Left cardiac atrium (tissue), 4 donors: ENCODE data around the gene NPFFR1. TPM values are rescaled to one million over a fixed set of nuclear protein-coding genes. Genes with fewer than 3 reads are reported as not detected.

Experiments used
- ATAC-seq, 2 donors: fragments of 200-7000 bp; cut with Tn5 transposase; one replicate each; pipeline ENCODE4 v1.9.1; 2020; ENCODE audit warnings: mild to moderate bottlenecking in 2 of 2, moderate library complexity in 2 of 2
- DNase-seq: peaks from one replicate; pipeline ENCODE4 v3.0.0-alpha.2; 2020
- intact Hi-C, 2 donors: fragments of 100-400 bp; cut with DNase I; formaldehyde crosslinking; loops; one replicate each; pipeline versions ENCODE4 v1.14.1 to v1.15.1; 2022 to 2023
- total RNA-seq, 2 donors: library from RNA; stranded (reverse); fragmentation: NEBNext Ultra II Directional; extraction: Animal tissue kit (Norgen Biotek cat#: 25700); gene quantifications; one replicate each; pipeline ENCODE4 v1.2.1, GENCODE V29; 2021
- donor health status: DM: no; HTN: yes; CAD: no.
- donor health status: DM: no; HTN: yes; CAD: no; lungs with severe emphysema.
- donor health status: DM: yes; HTN: yes; CAD: no.
- donor health status: Dilated cardiomyopathy.

NPFFR1 gene
- total RNA-seq, 2 donors from 2014 or later: 0.05 to 0.12 TPM

DNA sequence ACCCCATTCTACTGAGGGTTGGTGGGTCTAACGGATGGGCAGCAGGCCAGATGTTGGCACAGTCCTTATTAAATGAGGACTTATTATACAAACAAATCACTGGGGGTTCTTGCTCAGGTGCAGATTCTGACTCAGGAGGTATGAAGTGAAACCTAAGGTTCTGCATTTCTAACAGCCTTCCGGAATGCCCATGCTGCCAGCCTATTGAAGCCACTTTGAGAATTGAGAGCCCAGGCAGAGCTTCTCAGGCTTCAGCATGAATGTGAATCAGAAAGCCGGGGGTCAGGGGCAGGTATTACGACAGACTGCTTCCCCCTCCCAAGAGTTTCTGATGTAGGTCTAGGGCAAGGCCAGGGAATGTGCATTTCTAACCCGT is 34.1 kb upstream of the NPFFR1 start:
- intact Hi-C loops: no loop called here
- DNase-seq (no peak), ATAC-seq (no peak)

DNA sequence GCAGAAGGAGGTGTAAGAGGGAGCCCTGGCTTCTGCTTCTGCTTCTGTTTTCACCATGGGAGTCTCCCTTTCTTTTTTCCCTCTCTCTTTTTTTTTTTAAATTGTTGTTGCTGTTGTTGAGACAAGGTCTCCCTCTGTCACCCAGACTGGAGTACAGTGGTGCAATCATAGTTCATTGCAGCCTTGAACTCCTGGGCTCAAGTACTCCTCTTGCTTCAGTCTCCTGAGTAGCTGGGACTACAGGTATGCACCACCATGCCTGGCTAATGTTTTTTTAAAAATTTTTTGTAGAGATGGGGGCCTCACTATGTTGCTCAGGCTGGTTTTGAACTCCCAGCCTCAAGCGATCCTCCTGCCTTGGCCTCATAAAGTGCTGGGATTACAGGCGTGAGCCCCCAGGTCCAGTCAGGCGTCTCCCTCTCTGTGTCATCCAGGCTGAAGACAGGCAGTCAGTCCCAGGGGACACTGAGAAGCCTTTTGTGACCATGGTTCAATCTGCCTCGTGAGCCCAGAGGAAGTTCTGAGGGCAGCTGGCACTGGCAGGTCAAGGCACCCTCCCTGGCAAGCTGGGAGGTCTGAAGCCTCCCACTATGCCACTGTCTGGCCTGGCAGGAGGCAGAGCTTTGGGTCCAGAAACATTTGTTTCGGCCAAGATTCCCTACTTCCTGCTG is 33.6 kb upstream of the NPFFR1 start:
- intact Hi-C loops: no loop called here

DNA sequence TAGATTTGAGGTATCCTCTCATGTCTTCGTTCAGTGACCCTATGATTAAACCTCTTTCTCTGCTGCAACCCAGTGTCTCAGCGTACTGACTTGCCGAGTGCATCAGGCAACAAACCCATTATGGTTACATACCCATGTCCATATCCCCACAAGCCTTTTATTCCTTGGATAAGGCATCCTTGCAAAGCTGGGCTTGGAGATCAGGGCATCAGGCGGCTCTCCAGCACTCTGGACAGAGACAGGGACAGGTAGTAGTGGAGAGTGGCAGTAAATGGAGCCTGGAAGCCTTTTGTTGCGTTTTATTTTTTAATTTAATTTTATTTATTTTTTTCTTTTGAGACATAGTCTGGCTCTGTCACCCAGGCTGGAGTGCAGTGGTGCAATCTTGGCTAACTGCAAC is 32.0 kb upstream of the NPFFR1 start:
- intact Hi-C loops: no loop called here

More for the DNA sequence above, 33.6 kb upstream of the NPFFR1 start:
- ATAC-seq: no peak
- no peak for DNase-seq

DNA sequence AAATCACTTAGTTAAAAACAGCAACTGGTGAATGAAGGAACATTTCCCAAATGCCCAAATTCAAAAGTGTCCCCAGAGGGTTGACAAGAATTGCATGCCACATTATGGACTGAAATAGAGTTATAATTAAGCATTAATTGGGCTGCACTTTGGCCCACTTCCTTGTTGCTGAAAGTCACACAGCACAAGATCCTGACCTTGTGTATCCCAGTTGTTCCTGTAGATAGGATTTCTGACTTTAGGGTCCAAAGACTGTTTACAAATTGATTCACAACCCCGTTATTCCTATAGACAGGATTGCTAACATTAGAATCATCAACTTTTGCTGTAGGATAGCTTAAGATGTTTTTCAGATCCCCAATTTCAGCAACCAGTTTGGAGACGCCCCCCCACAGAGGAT is 31.5 kb upstream of the NPFFR1 start:
- DNase-seq: no peak
- ATAC-seq: no peak
- intact Hi-C loops: no loop called here

More for the DNA sequence above, 32.0 kb upstream of the NPFFR1 start:
- no peak for ATAC-seq
- no peak for DNase-seq

DNA sequence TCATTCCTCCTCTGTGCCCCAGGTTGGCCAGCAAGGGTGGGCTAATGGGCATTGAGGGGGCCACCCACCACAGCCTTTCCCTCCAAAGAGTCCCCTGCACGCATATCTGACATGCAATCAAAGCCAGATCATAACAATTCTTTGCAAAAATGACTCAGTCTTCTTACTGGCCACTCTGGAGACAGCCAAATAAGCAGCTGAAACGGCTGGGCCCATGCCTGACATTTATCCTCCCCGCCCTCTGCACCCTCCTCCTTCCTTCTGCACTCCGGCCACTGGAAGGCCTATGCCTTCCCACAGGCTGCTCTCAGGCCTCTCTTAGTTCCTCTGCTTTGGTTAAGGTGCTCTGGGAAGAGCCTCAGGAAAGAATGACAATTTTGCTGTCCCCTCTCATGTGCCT is 29.2 kb upstream of the NPFFR1 start:
- DNase-seq (no peak), ATAC-seq (peak; percentile 76 to 89)
- intact Hi-C loops: no loop called here

DNA sequence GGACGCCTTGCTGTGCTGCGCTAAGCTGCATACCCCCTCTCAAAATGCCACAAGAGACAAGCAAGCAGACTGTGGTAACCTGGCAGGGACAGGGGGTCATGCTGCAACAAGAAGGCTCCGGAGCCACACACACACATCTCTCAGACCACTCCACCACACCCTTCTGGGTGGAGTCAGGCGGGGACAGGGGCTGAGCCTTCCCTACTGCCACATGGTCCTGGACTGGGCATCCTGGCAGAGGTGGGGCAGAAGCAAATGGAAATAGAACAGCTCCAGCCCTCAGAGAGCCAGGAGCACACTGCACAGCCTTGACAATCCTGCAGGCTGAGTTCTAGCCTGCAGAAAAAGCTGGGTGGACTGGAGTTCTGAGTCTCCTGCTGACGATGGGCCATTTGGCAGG is 28.4 kb upstream of the NPFFR1 start:
- DNase-seq: no peak
- intact Hi-C loops: no loop called here
- ATAC-seq: no peak

DNA sequence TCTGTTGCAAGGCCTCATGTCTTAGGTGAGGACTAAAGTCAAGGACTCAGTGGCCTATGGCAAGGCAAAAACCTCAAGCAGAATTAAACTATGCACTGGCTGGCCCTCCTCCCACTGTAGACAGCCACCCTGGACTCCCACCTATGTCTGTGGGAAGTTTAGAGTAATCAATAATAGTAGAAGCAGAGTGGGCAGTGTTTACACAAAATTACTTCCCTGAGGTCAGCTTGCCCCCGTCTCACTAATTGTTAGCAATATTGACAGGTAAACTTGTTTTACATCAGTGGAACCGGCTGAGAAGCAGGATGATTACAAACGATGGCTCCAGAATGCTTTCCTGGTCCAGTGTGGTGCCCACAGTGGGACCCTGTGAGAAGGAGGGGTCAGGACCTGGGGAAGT is 27.9 kb upstream of the NPFFR1 start:
- intact Hi-C loops: no loop called here
- no peak for DNase-seq
- ATAC-seq: no peak

DNA sequence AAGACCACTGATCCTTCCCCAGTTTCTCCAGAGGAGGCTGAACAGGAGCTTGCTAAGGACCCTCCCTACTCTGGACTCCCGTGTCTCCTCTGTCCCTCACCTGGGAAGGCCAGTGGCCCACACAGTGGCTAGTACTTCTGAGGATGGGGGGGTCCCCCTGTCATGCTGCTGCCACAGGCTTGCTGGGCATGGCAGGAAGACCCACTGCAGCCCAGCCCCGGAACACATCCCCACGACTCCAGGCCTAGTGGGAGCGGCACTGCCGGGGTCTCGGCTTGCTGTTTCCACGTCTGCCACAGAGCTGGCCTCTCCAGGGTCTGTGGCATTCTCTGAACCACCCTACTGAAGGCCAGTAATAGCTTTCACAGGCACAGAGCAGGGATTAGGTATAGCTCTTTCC is 25.9 kb upstream of the NPFFR1 start:
- ATAC-seq: no peak
- no peak for DNase-seq
- intact Hi-C loops: no loop called here

DNA sequence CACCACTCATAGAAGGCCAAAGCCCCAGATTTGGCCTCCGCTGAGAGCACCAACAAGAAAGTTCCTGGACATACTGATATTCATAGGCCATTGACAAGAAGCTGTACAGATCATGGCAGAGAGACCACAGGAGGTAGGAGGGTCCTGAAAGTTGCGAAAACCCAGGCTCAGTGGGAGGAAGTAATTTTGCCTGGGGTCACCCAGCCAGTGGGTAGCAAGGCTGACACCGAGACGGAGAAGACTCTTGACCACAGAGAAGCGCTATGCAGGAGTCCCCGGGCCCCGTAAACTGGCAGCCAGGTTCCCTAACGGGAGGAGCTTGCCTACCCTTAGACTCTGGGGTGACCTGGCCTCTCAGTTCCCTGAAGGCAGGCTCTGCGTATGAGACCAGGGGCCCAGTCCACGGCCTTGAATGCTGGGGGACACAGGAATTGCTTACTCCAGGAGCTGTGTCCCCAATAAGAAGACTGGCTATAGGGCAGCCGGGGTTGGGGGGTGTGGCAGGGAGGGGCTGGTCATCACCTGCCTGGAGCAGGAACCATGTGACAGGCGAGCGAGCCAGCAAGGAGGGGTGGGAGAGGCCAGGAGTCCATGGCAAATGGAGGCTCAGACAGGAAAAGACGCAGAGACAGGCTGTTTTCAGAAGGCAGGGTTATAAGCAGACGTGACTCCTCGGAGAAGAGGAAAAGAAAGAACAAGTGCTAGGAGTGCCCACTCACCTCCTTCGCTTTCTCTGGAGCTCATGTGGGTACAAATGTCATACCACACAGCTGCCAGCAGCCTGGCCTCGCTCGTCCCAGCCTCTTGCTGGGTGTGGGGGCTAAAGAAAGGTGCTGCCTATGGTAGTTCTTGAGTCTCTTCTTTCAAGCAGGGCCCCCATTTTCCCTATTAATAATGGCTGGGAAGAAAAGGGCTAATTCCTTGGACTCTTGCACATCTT is 24.6 kb upstream of the NPFFR1 start:
- no peak for ATAC-seq
- DNase-seq: no peak
- intact Hi-C loops: no loop called here

DNA sequence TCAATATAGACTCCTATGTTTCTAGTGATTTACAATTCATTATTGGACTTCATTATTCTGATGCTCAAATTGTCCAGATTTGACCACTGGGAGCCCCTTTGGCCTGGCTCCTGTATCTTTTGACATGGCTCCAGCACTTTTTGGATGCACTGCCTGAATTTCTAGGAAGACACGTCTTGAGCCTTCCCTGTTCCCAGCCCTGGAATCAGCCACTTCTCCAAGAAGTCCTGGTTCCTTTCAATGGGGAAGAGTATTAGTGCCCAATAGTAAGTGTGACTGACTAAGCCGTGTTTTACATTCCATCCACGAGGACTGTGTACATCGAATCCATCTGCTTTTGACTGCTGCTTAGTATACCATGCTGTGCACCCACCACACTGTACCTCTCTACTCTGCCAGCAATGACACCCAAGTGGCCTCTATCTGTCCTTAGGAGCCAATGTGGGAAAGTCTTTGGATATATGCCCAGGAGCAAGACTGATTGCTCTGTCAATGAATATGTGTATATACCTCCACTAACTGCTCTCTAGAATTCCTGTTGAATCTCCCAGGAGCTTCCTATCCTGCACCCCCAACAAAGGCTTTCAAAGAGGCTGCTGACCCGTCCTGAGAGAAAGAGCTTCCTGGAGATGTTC is 23.2 kb upstream of the NPFFR1 start:
- DNase-seq (no peak), ATAC-seq (peak in 1 of 2 donors; percentile 32)
- intact Hi-C loops: no loop called here

DNA sequence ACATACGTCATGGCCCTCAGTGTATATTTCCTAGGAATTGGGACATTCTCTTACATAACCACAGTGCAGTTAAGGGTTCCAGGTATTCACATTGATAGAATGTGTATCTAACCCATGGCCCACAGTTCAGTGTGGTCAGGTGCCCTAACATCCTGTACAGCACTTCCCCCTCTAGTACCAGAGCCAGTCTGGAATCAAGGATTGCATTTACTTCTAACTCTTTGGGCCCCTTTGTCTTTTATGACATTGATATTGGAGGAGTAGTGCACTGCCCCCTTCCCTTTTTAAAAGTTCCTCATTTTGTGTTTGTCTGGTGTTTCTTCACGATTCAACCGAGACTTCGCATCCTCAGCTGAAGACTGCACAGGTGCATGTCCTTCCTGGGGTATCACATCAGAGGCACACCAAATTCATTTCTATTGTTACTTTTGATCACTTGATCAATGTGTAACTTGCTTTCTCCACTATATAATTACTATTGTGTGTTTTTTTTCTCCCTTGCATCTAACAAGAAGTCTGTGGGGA is 22.4 kb upstream of the NPFFR1 start:
- DNase-seq: no peak
- intact Hi-C loops: no loop called here

DNA sequence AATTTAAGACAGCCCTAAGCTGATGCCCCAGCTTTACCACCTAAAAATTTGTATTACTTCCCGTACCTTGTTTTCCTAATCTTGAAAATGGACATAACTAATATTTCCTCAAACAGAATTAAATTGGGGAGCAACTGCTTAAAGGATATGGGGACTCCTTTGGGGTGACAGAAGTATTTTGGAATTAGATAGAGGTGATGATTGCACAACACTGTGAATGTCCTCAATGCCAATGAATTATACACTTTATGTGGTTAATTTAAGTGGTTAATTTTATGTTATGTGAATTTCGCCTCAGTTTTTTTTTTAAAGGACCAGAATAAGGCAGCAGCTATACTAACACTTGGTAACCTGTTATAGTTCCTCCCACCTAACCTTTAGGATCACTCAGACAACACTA is 19.9 kb upstream of the NPFFR1 start:
- ATAC-seq (no peak), DNase-seq (no peak)
- intact Hi-C loops: no loop called here

More for the DNA sequence above, 22.4 kb upstream of the NPFFR1 start:
- no peak for ATAC-seq

DNA sequence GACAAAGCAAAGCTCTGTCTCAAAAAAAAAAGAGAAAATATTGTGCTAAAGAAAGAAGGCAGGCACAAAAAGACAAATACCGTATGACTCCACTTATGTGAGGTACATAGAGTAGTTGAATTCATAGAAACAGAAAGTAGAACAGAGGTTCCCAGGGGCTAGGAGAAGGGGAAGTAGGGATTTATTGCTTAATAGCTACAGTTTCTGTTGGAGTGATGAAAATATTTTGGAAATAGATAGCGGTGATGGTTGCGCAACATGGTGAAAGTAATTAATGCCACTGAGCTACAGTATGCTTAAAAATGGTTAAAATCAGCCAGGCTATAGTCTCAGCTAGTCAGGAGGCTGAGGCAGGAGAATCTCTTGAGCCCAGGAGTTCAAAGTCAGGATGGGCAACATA is 18.5 kb upstream of the NPFFR1 start:
- intact Hi-C loops: no loop called here
- ATAC-seq: peak; percentile 82
- DNase-seq: no peak

DNA sequence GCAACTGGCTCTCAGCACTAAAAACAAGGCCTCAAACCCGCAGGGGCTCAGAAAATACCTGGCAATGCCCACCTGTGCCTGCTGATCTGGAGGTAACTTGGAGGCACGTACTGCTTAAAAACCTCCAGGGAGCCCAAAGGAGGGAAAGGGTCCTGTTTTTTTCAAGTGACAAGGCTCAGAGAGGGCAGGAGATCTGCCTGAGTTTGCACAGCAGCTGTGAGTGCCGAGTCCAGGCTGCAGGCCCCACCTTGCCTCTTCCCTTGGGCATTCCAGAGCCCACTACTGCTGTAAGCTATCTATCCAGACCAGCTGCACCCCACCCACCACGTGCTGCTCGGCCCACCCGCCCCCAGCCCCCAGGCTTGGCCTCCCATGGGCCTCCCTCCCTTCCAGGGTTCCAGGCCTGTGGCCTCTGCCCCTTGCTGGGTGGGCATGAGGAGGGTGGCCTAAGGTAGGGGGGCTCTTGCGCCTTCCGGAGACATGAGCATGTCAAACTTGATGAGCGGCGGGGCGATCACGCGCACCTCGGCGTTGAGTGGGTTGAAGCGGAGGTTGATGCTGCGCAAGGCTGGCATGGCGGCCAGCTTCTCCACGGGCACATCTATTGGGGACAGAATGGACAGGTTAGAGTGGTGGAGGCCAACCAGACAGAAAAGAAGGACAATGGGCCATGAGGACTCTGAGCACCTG is 17.2 kb upstream of the NPFFR1 start:
- intact Hi-C loops: no loop called here
- ATAC-seq: no peak
- no peak for DNase-seq

DNA sequence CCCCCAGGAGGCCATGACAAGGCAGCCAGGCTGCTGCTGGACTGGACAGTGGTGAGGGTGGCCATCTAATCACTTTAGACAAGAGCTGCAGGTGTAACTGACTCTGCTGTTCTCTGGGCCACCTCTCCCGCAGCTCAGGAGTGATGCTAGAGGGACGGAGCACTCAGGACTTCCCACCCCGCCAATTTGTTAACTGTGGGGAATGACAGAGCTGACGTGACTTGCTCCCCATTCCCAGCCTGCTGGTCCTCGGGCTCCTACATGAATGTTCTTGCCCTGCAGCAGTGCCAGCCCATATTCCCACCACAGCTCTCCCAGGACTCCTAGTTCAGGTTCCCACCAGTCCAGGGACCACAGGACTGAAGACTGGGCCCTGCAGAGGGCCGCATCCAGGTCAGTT is 16.7 kb upstream of the NPFFR1 start:
- DNase-seq: no peak
- no peak for ATAC-seq
- intact Hi-C loops: no loop called here

DNA sequence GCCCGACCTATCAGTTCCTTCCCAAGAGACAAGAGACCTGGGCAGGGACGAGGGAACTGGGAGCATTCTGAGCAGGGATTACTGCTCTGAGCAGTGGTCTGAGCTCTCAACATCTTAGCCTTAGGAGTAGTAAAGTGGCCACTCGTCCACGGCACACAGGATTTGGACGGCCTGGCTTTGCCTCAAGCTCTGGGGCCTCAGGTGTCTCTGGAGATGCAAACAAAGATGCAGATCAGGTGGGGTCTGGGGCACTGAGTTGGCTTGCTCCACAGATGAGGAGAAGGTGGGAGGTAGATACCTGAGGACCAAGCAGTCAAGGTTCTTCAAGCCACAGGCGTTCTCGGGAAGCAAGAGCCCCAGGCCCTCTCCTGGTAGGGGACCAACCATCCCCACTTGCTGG is 16.1 kb upstream of the NPFFR1 start:
- intact Hi-C loops: no loop called here
- ATAC-seq: no peak
- no peak for DNase-seq

DNA sequence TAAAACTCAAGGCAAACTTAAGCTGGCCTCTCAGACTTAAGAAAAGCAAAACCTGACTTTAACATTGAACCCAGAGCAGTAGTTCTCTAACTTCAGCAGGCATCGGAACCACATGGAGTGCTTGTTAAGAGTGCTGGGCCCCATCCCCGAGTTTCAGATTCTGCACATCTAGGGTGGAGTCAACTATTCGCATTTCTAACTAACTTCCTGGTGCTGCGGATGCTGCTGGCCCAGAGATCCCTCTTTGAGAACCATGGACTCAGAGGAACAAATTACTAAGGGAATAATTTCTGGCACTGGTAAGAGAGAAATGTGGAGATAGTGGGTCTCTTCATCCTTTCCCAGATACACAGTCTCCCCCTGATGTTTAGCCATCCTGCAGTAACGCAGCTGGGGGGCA is 14.6 kb upstream of the NPFFR1 start:
- no peak for DNase-seq
- ATAC-seq: no peak
- intact Hi-C loops: no loop called here

DNA sequence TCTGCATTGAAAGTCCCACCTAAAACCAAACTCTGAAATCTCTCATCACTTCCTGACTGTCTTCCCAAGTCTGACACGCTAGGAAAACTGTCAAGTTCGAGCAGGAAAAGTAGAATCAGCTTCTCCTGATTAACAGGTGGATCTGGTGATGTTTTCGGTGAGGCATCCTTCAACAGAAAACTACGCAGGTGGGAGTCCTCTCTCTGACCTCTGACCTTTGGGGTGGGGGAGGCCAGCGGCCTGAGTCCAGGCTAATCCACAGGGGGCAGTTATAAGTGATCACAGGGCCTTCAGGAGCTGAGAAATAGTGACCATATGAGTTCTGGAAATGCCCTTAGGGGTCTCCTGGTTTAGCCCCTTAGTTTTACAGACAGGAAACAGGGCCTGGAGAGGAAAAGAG is 13.4 kb upstream of the NPFFR1 start:
- DNase-seq: no peak
- intact Hi-C loops: no loop called here
- ATAC-seq: no peak

DNA sequence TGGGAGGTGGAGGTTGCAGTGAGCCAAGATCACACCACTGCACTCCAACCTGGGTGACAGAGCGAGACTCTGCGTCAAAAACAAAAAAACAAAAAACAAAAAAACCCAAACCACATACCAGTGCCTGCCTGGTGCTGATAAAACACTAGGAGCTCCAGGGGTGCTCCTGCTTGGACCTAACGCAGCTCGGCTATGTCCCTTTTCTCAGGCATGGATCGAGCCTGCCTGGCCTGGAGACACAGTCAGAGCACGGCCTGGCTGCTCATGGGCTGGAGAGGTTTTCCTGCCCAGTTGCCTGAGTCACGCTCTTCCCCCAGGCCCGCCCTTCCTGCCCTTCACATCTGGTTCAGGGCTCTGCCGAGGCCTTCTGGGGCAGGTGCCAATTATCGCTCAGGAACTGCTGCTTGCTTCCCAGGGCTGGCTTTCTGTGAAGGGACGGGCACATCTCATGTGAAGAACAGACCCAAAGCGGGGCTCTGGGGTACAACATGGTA is 12.6 kb upstream of the NPFFR1 start:
- ATAC-seq: peak; percentile 98 to 100
- peak; percentile 93 for DNase-seq
- intact Hi-C loops: no loop called here
